ENCODE measurements around the gene KAZALD1.

KAZALD1 gene, protein sequence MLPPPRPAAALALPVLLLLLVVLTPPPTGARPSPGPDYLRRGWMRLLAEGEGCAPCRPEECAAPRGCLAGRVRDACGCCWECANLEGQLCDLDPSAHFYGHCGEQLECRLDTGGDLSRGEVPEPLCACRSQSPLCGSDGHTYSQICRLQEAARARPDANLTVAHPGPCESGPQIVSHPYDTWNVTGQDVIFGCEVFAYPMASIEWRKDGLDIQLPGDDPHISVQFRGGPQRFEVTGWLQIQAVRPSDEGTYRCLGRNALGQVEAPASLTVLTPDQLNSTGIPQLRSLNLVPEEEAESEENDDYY

GRCh38 chr10:101061624-101062231 lies at the start of gene KAZALD1:
Gene KAZALD1, plus strand, starts transcription at chr10:101061989. Its CDS starts 604 bp downstream, at chr10:101062593.
- no peak for DNase-seq (ENCODE audit: low read depth in 2 of 2)

DNA sequence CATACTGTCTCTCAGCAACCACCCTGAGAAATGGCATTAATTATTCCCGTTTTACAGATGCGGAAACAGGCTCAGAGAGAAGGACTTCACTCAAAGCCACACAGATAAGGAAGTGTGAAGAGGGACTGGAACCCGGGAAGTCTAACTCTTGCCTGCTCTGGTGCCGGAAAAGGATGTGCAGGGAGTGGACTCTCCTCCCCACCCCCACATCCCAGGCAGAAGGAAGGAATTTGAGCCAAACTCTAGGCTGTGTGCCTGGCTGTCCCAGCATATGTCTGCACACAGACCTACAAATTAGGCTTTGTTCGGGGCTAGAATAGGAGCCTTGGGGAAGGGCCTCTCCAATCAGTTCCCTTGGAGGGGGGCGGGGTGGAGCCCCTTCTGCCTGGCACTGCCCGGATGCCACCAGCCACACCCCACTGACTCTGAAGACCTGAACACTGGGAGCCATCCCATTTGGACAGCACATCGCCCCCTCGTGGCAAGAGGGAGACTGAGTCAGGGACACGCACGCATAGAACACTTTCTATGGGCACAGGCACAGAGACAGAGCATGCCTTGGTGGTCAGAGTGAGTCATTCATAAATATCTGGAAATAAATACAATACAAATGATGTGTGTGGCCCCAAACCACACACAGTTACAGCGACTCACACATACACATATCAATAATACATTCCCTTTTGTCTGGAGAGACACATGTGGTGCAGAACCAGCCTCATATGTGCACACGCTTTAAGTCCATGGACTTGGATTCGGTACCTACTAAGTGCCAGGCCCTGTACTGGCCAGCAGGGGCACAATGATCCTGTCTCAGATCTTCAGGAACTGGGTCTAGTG lies 49.0 kb upstream of the KAZALD1 start:
- DNase-seq (ENCODE audit: low read depth in 2 of 2) = peak; percentile 46 to 57

DNA sequence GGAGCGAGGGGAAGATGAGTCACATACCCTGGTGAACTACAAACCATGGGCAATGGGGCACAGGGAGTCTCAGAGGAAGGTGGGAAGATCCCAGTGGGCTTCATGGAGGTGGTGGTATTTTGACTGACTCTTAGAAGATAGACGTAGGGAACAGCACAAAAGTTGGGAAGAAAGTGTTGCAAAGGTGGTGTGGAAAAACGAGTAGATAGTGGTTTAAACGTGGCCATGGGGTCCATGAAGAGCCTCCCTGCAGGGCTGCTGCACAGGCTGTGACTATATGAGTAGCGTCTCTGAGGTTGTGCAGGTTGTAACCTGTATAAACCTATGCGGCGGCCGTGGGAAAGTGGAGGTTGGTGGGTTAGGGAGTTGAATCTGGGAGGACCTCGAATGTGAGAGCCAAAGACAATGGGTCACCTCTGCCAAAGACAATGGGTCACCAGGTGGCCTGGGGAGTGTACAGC lies 48.4 kb upstream of the KAZALD1 start:
- no peak for DNase-seq (ENCODE audit: low read depth in 2 of 2)

DNA sequence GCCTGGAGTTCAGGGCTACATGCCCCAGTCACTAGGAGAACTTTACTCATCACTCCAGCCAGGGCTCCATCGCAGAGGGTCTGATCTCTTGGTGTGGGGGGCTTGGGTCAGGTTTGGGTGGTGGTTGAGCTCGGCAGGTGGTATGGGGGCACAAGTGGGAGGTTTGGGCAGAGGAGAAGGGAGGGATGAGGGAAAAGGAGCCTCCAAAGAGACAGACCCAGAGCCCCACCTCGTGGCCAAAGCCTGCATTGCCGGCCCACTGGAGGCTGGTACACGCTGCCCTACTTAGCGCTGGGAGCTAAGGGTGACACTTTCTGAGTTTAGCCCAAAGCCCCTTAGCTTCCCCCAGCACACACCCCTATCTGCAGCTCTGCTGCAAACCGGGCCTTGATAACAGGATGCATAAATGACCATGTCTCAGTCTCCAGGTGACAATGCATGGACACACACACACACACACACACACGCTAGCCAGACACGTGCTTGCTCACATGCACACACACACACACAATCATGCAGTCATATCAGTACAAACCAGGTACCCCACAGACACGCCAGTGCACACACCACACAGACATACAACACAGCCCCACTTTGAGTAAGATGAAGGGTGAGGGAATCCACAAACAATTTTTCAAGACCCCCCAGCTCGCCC lies 47.4 kb upstream of the KAZALD1 start:
- peak; percentile 47 to 52 for DNase-seq (ENCODE audit: low read depth in 2 of 2)

DNA sequence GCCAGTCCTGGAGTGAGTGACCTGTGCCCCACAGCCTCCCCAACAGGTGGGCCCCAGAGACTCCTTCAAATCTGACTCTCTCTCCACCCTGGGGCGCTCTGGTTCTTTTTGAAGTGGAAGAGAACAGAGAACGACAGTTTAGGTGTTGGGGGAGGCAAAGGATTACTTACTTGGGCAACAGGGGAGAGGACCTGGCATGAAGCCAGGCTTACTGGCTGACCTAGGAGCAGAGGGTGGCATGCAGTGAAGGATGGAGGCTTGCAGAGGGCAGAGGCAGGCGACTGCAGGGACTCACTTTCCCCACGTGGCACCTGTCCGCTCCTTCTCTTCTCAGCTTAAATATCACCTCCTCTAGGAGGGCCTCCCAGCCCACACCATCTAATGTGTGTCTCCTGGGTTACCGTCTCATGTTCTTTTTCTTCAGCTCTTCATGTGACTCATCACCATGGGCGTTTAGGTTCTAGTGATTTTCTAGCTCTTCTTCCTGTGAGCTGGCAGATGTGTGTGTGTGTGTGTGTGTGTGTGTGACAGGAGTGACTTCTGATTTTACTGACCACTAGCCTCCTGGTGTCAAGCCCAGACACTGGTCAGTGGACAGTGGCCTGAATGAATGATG lies 46.7 kb upstream of the KAZALD1 start:
- DNase-seq (ENCODE audit: low read depth in 2 of 2) = no peak

GRCh38 chr10:101015582-101015973 lies 46.2 kb upstream of the KAZALD1 start:
- DNase-seq (ENCODE audit: low read depth in 2 of 2) = no peak

DNA sequence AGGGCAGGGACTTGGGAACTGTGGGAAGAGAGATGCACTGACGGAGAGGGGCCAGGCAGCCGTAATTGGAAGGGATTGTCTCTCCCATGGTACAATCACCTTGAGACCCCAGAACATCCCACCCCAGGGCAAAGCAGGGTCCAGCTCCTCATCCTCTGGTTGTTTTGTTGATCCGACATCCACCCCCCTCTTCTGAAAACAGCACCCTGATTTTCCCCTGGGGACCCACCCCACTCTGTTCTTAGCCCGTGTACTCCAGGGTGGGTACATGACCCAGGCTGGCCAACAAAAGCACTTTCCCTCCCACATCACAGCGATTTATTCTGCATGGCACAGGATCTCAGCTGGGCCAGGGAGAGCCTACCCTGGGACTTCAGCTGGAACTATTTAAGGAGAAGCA lies 45.0 kb upstream of the KAZALD1 start:
- DNase-seq (ENCODE audit: low read depth in 2 of 2) = no peak

DNA sequence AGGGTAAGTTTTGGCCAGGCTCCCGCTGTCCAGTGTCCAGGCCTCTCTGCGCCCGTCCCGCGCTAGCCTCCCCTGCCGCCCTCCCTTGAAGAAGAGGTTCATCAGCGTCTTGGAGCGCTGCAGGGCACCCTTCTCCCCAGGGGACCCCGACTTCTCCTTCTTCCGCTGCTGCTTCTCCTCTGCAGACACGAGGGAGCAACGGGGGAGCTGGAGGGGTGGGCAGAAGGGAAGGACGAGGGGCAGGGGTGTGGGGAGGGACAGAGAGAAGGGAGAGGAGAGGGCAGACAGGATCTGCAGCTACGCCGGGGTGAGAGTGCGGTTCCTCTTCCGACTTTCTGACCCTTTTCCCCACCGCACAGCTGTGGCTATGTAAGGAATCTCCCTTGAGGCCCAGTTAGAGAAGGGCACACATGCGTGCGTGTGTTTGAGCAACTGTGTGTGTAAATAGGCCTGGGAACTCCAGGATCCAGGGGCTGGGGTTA lies 43.6 kb upstream of the KAZALD1 start:
- DNase-seq (ENCODE audit: low read depth in 2 of 2) = no peak

- peak; percentile 35 to 46 for DNase-seq (ENCODE audit: low read depth in 2 of 2)
Measured at GRCh38 chr10:101018600-101019439, 43.0 kb upstream of the KAZALD1 start.

DNA sequence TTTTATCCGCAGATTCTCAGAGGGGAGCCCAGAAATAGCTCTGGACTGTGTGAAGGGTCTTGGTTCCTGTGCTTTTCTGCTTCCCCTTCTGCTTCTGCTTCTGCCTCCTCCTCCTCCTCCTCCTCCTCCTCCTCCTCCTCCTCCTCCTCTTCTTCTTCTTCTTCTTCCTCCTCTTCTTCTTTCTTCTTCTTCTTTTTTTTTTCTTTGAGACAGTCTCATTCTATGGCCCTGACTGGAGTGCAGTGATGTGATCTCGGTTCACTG lies 42.4 kb upstream of the KAZALD1 start:
- no peak for DNase-seq (ENCODE audit: low read depth in 2 of 2)

DNA sequence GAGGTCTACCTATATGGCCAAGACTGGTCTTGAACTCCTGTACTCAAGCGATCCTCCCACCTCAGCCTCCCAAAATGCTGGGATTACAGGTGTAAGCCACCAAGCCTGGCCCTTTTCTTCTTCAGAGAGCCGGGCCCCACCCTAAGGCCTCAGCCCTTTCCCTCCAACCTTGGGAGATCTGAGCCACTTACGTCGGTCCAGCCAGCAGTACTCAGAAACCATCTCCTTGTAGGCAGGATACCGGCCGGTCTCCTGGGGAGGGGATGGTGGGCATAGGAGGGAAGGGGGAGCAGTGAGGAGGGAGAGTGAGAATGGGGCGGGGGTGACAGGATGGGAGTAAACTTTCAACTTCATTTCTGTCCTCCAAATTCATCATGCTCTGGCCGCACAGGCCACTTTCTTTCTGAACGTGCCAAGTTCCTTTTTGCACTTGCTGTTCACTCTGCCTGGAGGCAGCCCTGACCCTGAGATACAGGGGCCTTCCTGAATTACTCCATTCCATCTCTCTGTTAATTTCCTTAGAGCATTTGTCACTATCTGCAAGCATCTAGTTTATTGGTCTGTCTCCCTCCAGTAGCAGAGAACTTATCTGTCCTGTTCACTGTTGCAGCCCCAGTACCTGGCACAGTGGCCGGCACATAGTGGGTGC lies 41.2 kb upstream of the KAZALD1 start:
- no peak for DNase-seq (ENCODE audit: low read depth in 2 of 2)

DNA sequence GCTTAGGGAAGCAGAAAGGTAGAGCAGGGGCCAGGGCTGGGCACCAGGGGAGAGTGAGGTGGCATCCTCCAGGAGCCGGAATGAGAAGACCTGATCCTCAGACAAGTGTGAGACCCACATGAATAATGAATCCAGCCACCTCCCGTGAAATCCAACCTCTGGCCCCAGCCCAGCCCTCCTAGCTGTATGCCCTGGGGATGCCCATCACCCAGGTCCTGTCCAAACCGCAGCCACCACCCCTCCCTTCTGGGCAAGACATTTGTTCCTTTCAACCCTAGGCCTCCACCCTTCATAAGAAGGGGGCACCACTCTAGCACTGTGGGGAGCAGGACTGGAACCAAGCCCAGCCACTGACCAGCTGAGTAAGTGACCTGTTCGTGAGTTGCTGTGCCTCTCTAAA lies 40.5 kb upstream of the KAZALD1 start:
- DNase-seq (ENCODE audit: low read depth in 2 of 2) = no peak

DNA sequence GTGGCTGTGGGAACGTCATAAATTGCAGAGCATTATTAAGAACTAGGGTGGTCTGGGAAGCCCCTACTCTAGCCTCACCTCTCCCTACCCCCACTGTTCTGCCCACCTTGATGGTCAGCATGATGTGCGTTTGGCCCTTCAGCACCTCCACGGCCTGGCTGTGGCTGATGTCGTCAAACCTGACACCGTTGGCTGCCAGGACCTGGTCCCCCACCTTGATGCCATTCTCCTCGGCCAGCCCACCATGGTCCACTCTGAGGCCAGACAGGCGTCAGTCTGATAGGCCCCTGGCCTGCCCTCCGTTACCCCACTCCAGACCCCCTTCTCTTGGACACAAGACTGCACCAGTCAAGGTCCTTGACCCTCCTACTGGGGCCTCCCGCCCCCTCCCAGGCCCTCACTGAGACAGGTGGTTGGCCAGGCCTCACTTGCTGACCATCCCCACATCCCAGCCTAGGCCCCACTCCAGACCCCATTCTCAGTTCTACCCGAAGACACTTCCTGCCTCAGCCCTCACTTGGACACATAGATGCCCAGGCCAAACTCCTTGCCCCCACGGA lies 40.0 kb upstream of the KAZALD1 start:
- no peak for DNase-seq (ENCODE audit: low read depth in 2 of 2)

DNA sequence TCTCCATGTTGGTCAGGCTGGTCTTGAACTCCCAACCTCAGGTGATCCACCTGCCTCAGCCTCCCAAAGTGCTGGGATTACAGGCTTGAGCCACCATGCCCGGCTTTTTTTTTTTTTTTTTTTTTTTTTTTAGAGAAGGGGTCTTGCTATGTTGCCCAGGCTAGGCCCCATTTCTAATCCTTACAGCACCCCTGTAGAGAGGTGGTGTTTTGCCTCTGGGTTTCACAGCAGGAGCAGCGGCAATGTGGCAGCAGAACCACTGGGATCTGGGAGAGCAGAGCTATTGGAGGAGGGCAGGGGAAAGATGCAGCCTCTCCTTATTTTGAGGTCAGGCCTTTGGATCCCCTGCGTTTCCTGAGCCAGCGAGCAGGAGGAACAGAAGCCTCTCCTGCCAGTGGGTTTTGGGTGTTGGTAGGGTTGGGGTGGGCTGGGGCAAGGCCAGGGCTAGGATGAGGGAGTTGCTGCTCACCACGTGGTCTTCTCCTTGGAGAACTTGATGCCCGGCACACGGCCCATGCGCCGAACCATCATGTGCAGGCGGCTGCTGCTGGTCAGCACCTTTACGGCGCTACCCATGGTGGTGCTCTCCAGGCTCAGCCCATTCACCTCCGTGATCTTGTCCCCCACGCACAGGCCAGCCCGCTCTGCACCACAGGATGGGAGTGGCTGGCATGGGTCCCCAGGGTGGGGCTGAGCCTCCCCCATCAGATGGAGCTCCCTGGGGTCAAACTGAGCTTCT lies 38.7 kb upstream of the KAZALD1 start:
- no peak for DNase-seq (ENCODE audit: low read depth in 2 of 2)

DNA sequence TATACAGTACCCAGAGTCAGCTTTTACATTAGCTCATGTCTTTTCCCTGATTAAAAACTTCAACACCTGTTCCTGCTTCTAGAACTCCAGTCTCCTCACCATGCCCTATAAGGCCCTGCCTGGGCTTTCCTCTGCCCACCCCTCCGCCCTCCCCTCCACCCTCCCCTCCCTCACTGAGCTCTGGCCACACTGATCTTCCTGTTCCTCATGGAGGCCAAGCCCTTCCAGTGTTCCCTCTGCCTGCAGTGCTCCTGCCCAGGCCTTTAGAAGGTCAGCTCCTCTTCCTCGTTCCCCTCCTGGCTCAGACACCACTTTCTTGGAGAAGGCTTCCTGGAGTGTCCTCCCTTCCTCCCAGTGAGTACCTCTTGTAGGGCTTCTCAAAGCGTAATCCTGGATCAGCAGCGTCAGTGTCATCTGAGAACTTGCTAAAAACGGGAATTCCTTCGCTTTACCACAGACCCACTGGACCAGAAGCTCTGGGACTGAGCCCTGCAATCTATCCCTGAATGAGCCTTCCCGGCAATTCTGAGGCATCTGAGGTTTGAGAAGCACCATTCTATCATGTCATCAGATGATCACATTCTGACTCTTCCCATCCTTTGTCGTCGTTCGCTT lies 34.6 kb upstream of the KAZALD1 start:
- DNase-seq (ENCODE audit: low read depth in 2 of 2) = no peak

- no peak for DNase-seq (ENCODE audit: low read depth in 2 of 2)
Measured at GRCh38 chr10:101028446-101029337, 33.1 kb upstream of the KAZALD1 start.

GRCh38 chr10:101029520-101030295 lies 32.1 kb upstream of the KAZALD1 start:
- no peak for DNase-seq (ENCODE audit: low read depth in 2 of 2)
